ENCODE results near the gene PARVB.

PARVB gene

DNA sequence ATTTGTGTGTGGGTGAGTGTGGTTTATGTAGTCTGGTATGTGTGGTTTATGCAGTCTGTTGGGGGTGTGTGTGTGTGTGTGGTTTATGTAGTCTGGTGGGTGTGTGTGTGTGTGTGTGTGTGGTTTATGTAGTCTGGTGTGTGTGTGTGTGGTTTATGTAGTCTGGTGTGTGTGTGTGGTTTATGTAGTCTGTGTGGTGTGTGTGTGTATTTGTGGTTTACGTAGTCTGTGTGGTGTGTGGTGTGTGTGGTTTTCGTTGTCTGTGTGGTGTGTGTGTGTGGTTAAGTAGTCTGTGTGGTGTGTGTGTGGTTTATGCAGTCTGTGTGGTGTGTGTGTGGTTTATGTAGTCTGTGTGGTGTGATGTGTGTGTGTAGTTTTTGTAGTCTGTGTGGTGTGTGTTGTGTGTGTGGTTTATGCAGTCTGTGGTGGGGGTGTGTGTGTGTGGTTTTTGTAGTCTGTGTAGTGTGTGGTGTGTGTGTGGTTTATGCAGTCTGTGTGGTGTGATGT lies 130.4 kb downstream of the PARVB start:
- Mint-ChIP-seq H3K9me3 (no peaks in the 10 kb centered on the region), H3K36me3 (ENCODE audit: low read depth) (peaks cover 5% of the 10 kb centered on the region), H3K27me3 (ENCODE audit: low read depth, poor library complexity) (peaks cover 3% of the 10 kb centered on the region)

DNA sequence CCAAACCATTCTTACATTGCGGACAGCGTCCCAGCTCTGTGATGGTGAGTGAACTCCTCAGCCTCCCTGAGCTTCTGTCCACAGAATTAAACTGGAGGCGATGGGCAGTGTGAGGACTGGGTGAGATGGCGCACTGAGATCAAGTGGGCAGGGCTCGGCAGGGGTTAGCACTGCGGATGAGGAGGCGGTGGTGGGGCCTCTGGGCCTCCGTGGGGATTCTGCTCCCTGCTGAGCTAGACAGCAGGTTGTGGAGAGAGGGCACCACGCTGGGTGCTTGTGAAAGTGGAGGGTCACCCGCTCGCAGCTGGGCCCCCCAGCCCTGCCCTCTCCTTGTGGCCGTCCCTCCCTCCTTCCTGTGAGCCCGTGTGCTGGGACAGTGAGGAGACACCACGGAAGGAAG lies 131.0 kb downstream of the PARVB start:
- DNase-seq = no peak
- peaks cover 3% of the 10 kb centered on the region for H3K27me3 Mint-ChIP-seq (ENCODE audit: low read depth, poor library complexity)
- H3K4me1 Mint-ChIP-seq = peaks cover 14% of the 10 kb centered on the region
- H3K9me3 Mint-ChIP-seq = no peaks in the 10 kb centered on the region
- TF ChIP-seq, protein P1, sequence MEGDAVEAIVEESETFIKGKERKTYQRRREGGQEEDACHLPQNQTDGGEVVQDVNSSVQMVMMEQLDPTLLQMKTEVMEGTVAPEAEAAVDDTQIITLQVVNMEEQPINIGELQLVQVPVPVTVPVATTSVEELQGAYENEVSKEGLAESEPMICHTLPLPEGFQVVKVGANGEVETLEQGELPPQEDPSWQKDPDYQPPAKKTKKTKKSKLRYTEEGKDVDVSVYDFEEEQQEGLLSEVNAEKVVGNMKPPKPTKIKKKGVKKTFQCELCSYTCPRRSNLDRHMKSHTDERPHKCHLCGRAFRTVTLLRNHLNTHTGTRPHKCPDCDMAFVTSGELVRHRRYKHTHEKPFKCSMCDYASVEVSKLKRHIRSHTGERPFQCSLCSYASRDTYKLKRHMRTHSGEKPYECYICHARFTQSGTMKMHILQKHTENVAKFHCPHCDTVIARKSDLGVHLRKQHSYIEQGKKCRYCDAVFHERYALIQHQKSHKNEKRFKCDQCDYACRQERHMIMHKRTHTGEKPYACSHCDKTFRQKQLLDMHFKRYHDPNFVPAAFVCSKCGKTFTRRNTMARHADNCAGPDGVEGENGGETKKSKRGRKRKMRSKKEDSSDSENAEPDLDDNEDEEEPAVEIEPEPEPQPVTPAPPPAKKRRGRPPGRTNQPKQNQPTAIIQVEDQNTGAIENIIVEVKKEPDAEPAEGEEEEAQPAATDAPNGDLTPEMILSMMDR (IDR thresholded peaks at IDR 0.05) = no peak
- H3K4me3 Mint-ChIP-seq = no peak overlapping the region
- H3K36me3 Mint-ChIP-seq (ENCODE audit: low read depth) = peaks cover 5% of the 10 kb centered on the region
- H3K27ac Mint-ChIP-seq = no peak overlapping the region

More for the DNA sequence above, 130.4 kb downstream of the PARVB start:
- no peak for DNase-seq
- H3K4me3 Mint-ChIP-seq = no peak overlapping the region
- H3K4me1 Mint-ChIP-seq = peaks cover 14% of the 10 kb centered on the region
- H3K27ac Mint-ChIP-seq = no peak overlapping the region
- TF ChIP-seq, protein P1 (IDR thresholded peaks at IDR 0.05) = no peak

DNA sequence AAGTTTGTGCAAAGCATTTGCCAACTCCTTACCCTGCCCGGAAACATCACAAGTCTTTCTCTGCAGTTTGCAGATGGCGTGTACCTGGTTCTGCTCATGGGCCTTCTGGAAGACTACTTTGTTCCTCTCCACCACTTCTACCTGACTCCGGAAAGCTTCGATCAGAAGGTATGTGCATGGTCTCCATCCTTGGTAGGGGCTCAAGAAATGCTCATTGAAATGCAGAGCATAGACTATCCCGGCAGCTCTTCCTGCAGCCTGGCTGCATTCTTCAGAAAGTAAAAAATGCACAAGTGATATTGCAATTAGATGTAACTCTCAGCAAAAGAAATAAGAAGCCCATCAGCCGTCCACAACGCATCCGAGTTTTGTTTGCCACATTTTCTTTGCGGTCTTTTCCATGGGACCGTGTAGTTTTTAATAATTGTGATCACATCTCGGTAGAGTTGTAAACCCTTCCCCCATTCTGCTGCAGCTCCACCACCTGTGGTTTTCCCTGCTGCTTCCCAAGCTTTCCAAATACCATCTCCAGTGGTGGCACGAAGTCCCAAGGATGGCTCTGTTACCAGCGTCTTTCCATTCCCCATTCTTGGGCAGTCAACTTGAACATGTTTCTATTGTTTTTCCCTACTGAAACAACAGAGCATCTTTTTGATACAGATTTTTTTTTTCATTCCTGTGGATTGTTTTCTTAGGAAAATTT lies 134.0 kb downstream of the PARVB start:
- H3K4me3 Mint-ChIP-seq = no peak overlapping the region

DNA sequence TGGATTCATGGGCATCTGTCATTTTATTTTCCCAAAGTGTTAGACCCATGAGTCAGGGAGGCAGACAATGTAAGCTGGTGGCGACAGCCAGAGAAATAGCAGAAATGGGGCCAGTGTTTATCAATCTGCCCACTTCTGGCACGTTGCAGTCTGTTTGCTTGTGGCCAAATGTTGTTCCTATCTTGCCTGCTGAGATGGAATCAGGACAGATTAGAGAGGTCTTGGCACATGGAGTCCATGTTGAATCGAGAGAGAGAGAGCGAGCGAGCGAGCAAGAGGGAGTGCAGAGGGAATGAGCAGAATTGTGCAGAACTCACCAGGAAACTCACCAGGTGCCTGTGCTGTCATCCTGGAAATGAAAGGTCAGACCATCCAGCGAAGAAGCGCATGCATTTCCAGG lies 134.7 kb downstream of the PARVB start:
- DNase-seq = no peak
- Mint-ChIP-seq H3K4me3 (no peak overlapping the region), H3K27ac (no peak overlapping the region), H3K36me3 (ENCODE audit: low read depth) (peaks cover 5% of the 10 kb centered on the region), H3K27me3 (ENCODE audit: low read depth, poor library complexity) (peaks cover 3% of the 10 kb centered on the region), H3K4me1 (peaks cover 20% of the 10 kb centered on the region), H3K9me3 (no peaks in the 10 kb centered on the region)
- TF ChIP-seq, protein P1 (IDR thresholded peaks at IDR 0.05) = no peak

More for the DNA sequence above, 134.0 kb downstream of the PARVB start:
- Mint-ChIP-seq H3K27ac (no peak overlapping the region), H3K9me3 (no peaks in the 10 kb centered on the region), H3K36me3 (ENCODE audit: low read depth) (peaks cover 5% of the 10 kb centered on the region), H3K27me3 (ENCODE audit: low read depth, poor library complexity) (peaks cover 3% of the 10 kb centered on the region), H3K4me1 (peaks cover 20% of the 10 kb centered on the region)
- TF ChIP-seq, protein P1 (IDR thresholded peaks at IDR 0.05) = no peak
- no peak for DNase-seq

DNA sequence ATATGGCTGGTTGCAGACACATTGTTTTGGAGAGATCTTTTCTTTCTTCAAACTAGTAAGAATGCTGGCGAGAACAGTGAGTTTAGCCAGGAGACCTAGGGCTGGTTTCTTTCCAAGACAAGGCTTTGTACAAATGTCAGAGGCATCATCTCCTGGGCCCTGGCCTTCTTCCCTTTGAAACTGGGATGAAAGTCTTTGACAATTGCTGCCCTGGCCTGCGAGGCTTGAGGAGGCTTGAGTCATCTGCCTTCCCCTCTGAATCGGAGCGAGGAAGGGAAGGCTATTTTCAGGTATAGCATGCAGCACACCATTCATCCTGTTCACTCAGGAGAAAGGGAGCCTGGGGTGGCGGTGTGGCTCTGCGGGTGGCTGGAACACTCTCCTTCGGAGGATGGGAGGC lies 135.1 kb downstream of the PARVB start:
- Mint-ChIP-seq H3K9me3 (no peaks in the 10 kb centered on the region), H3K27ac (no peak overlapping the region), H3K36me3 (ENCODE audit: low read depth) (peaks cover 5% of the 10 kb centered on the region), H3K27me3 (ENCODE audit: low read depth, poor library complexity) (peaks cover 3% of the 10 kb centered on the region), H3K4me3 (no peak overlapping the region), H3K4me1 (peaks cover 20% of the 10 kb centered on the region)
- TF ChIP-seq, protein P1 (IDR thresholded peaks at IDR 0.05) = no peak
- DNase-seq = no peak

DNA sequence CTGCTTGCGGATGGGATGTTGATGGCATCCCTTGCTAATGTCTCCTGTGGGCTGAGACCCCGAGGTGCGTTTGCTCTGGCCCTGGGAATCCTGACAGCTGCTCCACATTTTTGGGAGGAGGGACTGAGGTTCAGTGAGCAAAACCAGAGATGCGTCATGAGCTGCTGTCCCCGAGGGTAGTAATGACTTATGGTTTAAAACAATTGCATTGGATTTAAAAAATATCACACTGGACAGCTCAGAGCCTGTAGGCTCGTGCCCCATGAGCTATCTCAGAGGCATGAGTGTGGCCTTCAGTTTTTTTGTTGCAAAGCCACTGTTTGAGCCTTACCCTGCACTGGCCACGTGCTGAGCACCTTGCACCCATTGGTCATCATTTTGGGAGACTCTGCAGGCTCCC lies 135.7 kb downstream of the PARVB start:
- H3K36me3 Mint-ChIP-seq (ENCODE audit: low read depth) = peaks cover 5% of the 10 kb centered on the region
- no peaks in the 10 kb centered on the region for H3K9me3 Mint-ChIP-seq
- H3K4me1 Mint-ChIP-seq = peaks cover 20% of the 10 kb centered on the region
- H3K27me3 Mint-ChIP-seq (ENCODE audit: low read depth, poor library complexity) = peaks cover 3% of the 10 kb centered on the region
- H3K4me3 Mint-ChIP-seq = no peak overlapping the region
- no peak overlapping the region for H3K27ac Mint-ChIP-seq
- TF ChIP-seq, protein P1 (IDR thresholded peaks at IDR 0.05) = no peak
- DNase-seq = no peak
